Activated CD8-positive, alpha-beta T cell treated with anti-CD3 and anti-CD28 coated beads for 36 hours (primary cell): Measurements from ENCODE around the gene EHBP1. TPM values are rescaled to one million over a fixed set of nuclear protein-coding genes. Genes with fewer than 3 reads are reported as not detected.

Experiments used
- ATAC-seq: fragments of 200-7000 bp; cut with Tn5 transposase; one replicate; pipeline ENCODE4 v1.10.0; 2021; ENCODE audit warnings: mild to moderate bottlenecking, moderate library complexity
- CTCF ChIA-PET: fragments of 350-600 bp; sonication (Branson Sonifier 250); formaldehyde crosslinking; loops from one replicate; lab custom pipeline; 2021; ENCODE audit warnings: antibody characterized with exemption; lab: Charles Lee
- POLR2A ChIA-PET: fragments of 350-600 bp; sonication (Branson Sonifier 250); formaldehyde crosslinking; loops from one replicate; lab custom pipeline; 2021; ENCODE audit warnings: antibody characterized with exemption; lab: Charles Lee
- DNase-seq: peaks from one replicate; pipeline ENCODE4 v3.0.0-alpha.2; 2020
- H3K27ac Mint-ChIP-seq: one replicate; pipeline ENCODE4 v1.8.0; 2021; ENCODE audit warnings: mild to moderate bottlenecking, mixed read lengths
- H3K27me3 Mint-ChIP-seq: one replicate; pipeline ENCODE4 v1.8.0; 2021; ENCODE audit warnings: mixed read lengths
- H3K36me3 Mint-ChIP-seq: one replicate; pipeline ENCODE4 v1.8.0; 2021; ENCODE audit warnings: low read depth, mixed read lengths
- H3K4me1 Mint-ChIP-seq: one replicate; pipeline ENCODE4 v1.8.0; 2021; ENCODE audit warnings: low read depth, mixed read lengths
- H3K4me3 Mint-ChIP-seq: one replicate; pipeline ENCODE4 v1.8.0; 2021; ENCODE audit warnings: mild to moderate bottlenecking, moderate library complexity, mixed read lengths
- H3K9me3 Mint-ChIP-seq: one replicate; pipeline ENCODE4 v1.8.0; 2021; ENCODE audit warnings: mixed read lengths
- intact Hi-C: fragments of 100-400 bp; cut with micrococcal nuclease; formaldehyde crosslinking; loops from one replicate; pipeline ENCODE4 v1.10.0; 2022
- total RNA-seq, 2 experiments: library from RNA; stranded (reverse); gene quantifications; one replicate each; pipeline ENCODE4 v1.2.3, GENCODE V29; 2021
- TF ChIP-seq, protein P1 (sequence below): fragments of 200-600 bp; IDR thresholded peaks from one replicate; pipeline ENCODE4 v1.8.0; 2022; ENCODE audit warnings: antibody characterized with exemption, mild to moderate bottlenecking

Gene EHBP1
- total RNA-seq, 2 experiments from 2014 or later, result 24.1 to 24.3 TPM

DNA sequence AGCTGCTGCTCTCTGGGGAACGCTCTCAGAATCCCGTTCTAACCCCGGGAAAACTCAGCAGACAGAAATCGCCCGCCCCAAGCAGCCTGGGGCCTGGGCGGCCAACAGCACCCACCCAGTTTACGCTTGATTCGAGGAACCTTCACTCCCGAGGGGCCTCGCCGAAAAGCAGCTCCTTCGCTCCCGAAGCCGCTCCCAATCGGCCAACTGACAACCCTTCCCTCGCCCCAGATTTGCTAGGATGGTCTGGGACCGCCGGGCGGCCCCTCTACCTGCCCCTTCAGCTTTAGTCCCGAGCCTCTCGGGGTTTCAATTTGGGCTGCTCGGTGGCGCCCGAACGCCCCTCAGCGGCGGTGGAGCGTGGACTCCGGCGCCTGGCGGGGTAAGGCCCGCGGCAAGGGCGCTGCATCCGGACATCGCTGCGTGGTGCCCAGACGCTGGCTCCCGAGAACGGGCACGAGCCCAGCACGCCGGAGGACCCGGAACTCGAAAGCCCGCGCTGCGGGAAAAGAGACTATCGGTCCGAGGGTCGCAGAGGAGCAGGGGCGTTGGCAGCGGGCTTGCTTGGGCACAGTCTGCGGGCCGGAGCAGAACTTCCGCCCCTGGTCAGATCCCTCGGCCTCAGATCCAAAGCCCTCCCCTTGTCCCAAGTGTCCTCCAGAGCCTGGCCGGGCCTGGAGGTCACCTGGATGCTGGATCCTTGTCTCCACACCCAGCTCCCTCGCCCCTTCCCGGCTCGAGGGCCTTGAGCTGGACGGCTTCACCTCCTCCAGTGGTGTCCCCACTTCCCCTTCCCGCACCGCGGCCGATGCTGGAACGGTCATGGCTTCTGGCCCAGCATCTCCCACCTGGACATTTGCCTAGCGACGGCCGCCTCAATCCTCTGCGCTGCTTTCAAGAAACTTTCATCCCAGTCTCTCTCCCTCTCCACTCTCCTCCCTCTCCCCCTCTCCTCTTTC lies 342.1 kb downstream of the EHBP1 start:
- CTCF ChIA-PET, result interaction anchor here (1.4 kb wide), 1 partner anchor 13 kb away, joined by 3 read pairs; no protein-coding TSS in a partner anchor
- TF ChIP-seq, protein P1, sequence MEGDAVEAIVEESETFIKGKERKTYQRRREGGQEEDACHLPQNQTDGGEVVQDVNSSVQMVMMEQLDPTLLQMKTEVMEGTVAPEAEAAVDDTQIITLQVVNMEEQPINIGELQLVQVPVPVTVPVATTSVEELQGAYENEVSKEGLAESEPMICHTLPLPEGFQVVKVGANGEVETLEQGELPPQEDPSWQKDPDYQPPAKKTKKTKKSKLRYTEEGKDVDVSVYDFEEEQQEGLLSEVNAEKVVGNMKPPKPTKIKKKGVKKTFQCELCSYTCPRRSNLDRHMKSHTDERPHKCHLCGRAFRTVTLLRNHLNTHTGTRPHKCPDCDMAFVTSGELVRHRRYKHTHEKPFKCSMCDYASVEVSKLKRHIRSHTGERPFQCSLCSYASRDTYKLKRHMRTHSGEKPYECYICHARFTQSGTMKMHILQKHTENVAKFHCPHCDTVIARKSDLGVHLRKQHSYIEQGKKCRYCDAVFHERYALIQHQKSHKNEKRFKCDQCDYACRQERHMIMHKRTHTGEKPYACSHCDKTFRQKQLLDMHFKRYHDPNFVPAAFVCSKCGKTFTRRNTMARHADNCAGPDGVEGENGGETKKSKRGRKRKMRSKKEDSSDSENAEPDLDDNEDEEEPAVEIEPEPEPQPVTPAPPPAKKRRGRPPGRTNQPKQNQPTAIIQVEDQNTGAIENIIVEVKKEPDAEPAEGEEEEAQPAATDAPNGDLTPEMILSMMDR, result no peak
- POLR2A ChIA-PET, result interaction anchor here (1.0 kb wide), 1 partner anchor 14 kb away, joined by 4 read pairs; no protein-coding TSS in a partner anchor
- intact Hi-C loops, result no loop called here
- H3K4me3 Mint-ChIP-seq, result peak overlapping the region; percentile 36
- peak; percentile 41 for DNase-seq
- peaks cover 73% of the 10 kb centered on the region for H3K27me3 Mint-ChIP-seq
- ATAC-seq, result peak; percentile 18
- H3K4me1 Mint-ChIP-seq, result peaks cover 38% of the 10 kb centered on the region
- peaks cover 11% of the 10 kb centered on the region for H3K36me3 Mint-ChIP-seq
- no peak overlapping the region for H3K27ac Mint-ChIP-seq
- H3K9me3 Mint-ChIP-seq, result no peaks in the 10 kb centered on the region

DNA sequence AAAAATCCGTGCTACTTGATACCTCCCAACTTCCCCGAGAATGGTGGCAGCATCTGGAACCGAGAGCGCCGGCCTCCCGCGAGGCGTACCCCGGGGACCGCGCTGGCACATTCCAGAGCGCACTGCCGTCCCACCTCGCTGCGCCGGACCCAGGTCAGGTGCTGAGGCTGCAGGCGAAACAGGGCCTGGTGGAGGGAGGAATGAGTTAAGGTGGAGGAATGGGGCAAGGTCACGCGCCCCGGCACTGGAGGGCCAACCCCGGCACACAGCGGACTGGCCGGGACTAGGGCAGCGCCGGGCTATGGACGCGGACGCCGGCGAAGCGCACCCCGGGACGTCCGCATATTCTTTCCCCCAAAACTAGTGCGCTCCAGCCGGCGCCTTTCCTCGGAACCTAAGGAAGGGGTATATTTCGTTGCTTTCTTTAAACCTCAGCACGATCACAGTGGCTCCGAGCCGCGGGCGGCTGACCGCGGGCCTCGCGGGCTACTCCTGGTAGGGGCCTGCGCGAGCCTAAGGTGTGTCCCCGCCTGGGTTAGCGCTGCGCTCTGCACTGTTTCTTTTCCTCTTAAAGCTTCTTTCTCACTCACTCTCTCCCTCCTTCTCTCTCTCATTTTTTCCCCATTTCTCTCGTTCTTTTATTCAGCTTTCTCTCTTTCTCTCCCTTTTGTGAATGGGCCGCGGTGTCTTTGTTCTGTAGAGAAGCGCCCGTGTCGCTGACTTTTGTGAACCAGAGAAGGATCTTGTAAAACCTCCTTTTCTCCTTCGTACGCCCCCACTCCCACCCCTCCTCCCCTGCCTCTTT lies 343.1 kb downstream of the EHBP1 start:
- DNase-seq, result peak; percentile 11
- Mint-ChIP-seq H3K36me3 (peaks cover 10% of the 10 kb centered on the region), H3K4me3 (peak overlapping the region; percentile 68), H3K27ac (no peak overlapping the region), H3K27me3 (peaks cover 81% of the 10 kb centered on the region), H3K9me3 (no peaks in the 10 kb centered on the region), H3K4me1 (peaks cover 45% of the 10 kb centered on the region)
- CTCF ChIA-PET, result no interaction called here
- TF ChIP-seq, protein P1, result no peak
- POLR2A ChIA-PET, result interaction anchor here (0.6 to 1.7 kb wide), 2 partner anchors 10 to 56 kb away, joined by 3 to 7 read pairs; no protein-coding TSS in a partner anchor
- intact Hi-C loops, result no loop called here
- no peak for ATAC-seq

DNA sequence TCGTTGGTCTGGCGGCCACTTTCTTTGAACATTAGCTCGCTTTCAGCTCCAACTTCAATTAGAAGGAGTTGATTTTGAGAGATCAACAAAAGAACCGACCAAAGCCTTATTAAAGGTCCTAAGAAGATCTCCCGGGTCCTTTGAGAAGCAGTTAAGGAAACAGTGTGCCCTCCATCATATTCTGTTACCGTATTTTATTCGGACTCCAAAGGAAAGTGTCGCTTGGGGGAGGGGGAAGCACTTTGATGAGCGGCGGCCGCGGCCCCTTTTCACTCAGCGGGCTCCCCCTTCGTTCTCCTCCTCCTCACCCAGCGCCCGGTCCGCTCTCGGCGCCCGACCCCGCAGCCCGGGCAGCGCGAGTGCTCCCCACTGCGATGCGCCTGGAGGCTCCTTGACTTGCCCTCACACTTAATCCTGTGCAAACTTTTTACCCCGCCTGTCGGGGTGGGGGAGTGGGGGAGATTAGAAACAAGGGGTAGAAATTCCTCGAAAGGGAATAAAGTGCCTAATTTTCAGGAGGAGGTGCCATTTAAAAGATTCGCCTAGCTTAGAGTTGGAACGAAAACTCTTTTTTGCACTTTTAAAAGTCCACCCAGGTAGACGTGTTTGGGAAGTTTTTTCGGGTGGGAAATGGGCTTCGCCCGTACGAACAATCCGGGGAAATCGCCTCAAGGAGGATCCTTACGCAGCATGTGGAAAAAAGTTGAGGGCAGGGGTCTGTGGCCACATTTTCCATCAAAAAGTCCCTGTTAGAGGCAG lies 343.9 kb downstream of the EHBP1 start:
- TF ChIP-seq, protein P1, result no peak
- intact Hi-C loops, result no loop called here
- peaks cover 9% of the 10 kb centered on the region for H3K36me3 Mint-ChIP-seq
- no peak overlapping the region for H3K27ac Mint-ChIP-seq
- H3K4me3 Mint-ChIP-seq, result peak overlapping the region; percentile 68
- no peaks in the 10 kb centered on the region for H3K9me3 Mint-ChIP-seq
- ATAC-seq (no peak), DNase-seq (peak; percentile 6)
- ChIA-PET CTCF (no interaction called here), POLR2A (interaction anchor here (0.6 to 1.7 kb wide), 2 partner anchors 9 to 57 kb away, joined by 3 to 7 read pairs; no protein-coding TSS in a partner anchor)
- peaks cover 49% of the 10 kb centered on the region for H3K4me1 Mint-ChIP-seq
- H3K27me3 Mint-ChIP-seq, result peaks cover 84% of the 10 kb centered on the region

DNA sequence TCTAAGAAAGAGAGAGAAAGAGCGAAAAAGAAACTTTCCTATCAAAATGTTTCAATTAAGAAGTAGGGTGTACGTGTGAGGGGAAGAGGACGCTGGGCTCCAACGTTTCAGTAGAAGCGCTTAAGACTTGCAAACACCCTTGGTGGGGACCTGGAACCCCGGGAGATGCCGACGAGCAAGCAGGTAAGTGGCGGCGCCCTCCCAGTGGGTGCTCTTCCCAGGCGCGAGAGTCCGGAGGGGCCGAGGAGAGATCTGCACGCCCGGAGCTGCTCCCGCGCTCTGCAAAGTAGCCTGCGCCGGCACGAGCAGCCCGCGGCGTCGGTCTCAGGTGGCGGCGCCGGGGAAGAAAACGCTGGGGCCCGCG lies 344.4 kb downstream of the EHBP1 start:
- peak; percentile 30 for DNase-seq
- ChIA-PET CTCF (no interaction called here), POLR2A (interaction anchor here (1.7 kb wide), 1 partner anchor 9 kb away, joined by 7 read pairs; no protein-coding TSS in a partner anchor)
- Mint-ChIP-seq H3K27ac (no peak overlapping the region), H3K4me3 (peak overlapping the region; percentile 68), H3K9me3 (no peaks in the 10 kb centered on the region), H3K4me1 (peaks cover 54% of the 10 kb centered on the region), H3K36me3 (peaks cover 9% of the 10 kb centered on the region), H3K27me3 (peaks cover 84% of the 10 kb centered on the region)
- ATAC-seq, result peak; percentile 5
- TF ChIP-seq, protein P1, result no peak
- intact Hi-C loops, result no loop called here
